NB4 (cell line): ENCODE results near the gene CCT4.
"Not testable (repeated sequence)": the region's sequence is repeated elsewhere in the genome, so short reads cannot be mapped to it uniquely, and the experiment has no call there.

Experiments
- MAX ChIP-seq: IDR thresholded peaks from 2 replicates; pipeline ENCODE4 v1.6.1; 2011; ENCODE audit warnings: low read depth, low read length
- MYC ChIP-seq: IDR thresholded peaks from 2 replicates; pipeline ENCODE4 v1.6.1; 2011; ENCODE audit warnings: low read depth, low read length

GRCh38 chr2:61866482-61867089 lies 21.9 kb downstream of the CCT4 start:
- TF ChIP-seq MYC, MAX: not testable (repeated sequence)
